ENCODE measurements around the gene FAM234B.
"Not testable (repeated sequence)": the region's sequence is repeated elsewhere in the genome, so short reads cannot be mapped to it uniquely, and the experiment has no call there.

The FAM234B gene

DNA sequence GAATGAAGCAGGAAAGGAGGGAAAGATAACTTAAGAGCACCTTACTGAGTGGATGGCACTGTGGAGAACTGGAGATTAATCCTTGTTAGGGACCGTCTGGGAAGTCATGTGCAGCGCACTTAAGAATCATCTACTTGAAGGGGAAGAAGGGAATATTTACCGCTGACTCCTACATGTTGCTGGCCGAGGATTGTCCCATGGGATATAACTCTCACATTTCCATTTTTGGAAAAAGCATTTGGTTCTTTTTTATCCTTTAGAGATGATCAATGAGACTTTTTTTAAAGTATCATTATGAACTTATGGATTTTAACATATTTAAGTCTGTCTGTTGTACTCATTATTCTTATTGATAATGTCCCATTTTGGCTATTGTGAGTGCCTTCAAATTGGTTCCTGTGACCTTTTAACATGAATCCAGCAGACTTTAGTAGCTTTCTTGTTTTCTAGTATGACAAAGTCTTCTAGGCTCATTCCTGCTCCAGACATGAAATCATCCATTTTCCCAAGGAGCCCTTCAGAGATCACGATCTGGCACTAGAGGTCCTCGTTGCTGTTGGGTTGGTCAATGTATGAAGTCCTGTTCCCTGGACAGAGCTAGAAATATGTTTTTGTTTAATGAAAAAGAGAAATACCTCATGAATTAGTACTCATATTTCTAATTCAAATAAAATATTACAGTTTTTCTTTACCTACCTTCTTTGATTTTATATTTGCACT, 20.2 kb upstream of the FAM234B start:
- DNase-seq = no peak

GRCh38 chr12:13024531-13024916, 19.7 kb upstream of the FAM234B start:
- no peak for DNase-seq

DNA sequence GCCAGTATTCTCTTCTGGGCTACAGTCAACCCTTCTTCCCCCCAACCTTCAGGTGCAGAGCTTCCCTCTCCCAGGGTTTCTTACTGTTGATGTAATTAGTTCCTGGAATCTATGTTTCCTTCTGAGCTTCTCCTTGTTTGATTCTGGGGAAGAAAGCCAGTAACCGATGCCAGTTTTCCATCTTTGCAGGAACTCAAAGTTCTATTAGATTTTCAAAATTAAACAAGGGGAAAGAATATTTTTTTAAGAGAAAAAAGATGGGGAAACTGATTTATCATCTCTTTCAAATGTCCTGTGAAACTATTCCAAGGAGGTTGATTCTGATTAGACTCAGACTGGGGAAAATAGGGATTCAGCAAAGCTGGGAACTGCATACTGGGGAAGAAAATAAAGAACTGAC, 17.9 kb upstream of the FAM234B start:
- no peak for DNase-seq

- no peak for DNase-seq
These were observed 17.1 kb upstream of the FAM234B start for GRCh38 chr12:13027032-13027431.

DNA sequence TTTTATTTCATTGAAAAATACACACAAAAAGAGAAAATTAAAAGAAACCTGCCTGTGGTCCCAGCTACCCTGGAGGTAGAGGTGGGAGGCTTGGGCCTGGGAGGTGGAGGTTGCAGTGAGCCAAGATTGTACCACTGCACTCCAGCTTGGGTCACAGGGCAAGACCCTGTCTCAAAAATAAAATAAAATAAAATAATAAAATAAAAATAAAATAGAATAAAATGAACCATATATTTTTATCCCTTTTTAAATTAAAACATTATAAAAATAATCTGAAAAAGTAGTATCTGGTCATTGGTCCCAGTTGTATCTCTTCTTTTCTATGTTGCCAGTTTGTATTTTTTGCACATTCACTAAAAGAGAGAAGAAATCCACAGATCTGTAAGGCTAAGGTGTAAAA, 16.7 kb upstream of the FAM234B start:
- no peak for DNase-seq

GRCh38 chr12:13028825-13029570, 15.2 kb upstream of the FAM234B start:
- DNase-seq = no peak

DNA sequence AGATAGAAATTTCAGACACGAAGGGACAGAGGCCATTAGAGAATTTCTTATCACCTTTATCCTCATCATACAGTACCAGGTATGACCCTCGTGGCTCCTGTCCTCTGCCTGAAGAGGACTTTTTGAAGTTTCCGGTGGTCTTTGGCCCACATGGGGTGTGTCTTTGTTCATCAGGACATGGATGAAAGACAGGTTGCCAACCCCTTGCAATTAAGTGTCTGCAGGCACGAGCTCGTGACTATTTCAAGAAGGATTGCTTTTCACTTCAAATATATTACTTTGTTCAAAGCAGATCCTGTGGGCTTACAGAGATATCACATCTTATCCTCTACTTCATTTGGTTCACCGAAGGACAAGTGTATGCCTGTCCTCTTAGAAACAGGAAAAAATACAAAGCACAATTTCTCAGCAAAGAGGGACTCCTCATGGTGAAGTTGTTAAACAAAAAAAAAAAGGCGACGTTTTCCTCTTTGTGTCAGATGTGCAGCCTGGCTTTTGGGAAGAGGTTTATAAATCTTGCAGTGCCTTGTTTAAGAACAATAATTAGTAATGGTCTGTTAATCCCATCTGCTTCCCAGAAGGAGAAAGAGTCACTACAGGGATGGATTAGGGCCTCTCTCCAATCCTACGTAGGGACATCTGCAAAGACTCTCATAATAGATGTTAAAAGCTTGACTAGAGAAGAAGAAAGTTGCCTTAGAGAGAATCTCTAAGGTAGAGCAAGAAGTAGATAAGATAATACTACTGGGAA, 13.5 kb upstream of the FAM234B start:
- DNase-seq = no peak

DNA sequence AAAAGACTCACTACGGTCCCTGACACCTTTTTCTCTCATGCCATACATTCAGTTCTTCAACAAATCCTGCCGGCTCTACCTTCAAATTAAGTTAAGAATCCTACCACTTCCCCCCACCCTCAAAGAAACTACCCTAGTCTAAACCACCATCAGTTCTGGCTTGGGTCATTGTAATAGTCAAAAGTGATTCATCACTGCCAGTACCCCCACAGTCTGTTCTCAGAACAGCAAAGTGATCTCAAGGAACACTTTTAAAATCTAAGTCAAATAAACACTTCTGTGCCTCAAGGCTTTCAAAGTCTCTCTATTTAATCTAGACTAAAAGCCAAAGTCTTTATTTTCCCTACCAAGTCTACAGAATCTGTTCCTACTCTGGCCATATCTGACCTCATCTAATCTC, 12.0 kb upstream of the FAM234B start:
- DNase-seq = no peak

GRCh38 chr12:13033476-13033875, 10.7 kb upstream of the FAM234B start:
- no peak for DNase-seq

DNA sequence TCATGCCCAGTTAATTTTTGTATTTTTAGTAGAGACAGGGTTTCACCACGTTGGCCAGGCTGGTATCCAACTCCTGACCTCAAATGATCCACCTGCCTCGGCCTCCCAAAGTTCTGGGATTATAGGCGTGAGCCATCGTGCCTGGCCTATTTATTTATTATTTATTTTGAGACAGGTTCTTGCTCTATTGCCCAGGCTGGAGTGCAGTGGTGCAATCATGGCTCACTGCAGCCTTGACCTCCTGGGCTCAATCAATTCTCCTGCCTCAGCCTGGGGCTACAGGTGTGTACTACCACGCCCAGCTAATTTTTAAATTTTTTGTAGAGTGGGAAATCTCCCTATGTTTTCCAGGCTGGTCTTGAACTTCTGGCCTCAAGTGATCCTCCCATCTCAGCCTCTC, 8.8 kb upstream of the FAM234B start:
- DNase-seq = not testable (repeated sequence)

DNA sequence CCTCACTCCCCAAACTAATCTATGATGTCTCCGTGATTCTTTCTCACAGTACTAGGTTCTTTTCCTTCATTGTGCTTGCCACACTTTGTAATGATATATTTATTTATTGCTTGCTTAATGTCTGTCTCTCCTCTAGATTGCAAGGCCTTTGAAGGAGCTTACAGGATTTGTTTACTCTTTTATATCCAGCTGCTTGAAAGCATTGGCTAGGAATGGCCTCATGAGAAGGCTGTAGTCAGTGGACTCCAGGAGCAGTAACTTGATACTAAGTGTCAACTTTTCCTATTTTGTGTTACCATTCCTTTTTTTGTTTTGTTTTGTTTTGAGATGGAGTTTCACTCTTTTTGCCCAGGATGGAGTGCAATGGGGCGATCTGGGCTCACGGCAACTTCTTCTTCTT, 7.3 kb upstream of the FAM234B start:
- no peak for DNase-seq

GRCh38 chr12:13038491-13039161, 5.6 kb upstream of the FAM234B start:
- DNase-seq = no peak

DNA sequence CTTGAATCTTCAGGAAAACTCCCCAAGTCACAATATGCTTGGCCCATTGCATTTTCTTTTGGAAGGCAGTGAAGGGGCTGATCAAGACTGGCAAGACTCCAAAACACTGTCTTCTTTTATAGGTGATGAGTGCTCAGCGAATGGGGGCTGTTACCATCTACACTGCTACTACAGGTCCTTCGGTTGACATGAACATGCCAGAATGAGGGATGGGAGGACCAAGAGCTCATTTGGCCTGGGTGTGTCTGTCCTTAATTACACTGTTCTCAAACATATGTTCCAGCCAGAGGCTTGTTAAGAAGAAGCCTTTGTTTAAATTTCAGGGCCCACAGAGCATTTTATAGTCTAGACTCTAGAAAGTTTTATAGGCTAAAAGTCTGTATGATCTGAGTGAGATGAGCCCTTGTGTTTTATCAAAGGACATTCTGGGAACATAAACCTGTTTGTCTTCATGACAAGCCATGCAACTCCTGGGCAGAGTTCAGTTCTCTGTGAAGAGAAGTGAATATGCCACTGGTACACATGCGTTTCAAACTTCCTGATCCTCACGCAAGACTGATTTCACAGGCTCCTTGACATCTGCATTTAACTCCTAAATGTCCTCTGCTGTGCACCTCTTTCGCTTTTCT, 4.7 kb upstream of the FAM234B start:
- DNase-seq = no peak

DNA sequence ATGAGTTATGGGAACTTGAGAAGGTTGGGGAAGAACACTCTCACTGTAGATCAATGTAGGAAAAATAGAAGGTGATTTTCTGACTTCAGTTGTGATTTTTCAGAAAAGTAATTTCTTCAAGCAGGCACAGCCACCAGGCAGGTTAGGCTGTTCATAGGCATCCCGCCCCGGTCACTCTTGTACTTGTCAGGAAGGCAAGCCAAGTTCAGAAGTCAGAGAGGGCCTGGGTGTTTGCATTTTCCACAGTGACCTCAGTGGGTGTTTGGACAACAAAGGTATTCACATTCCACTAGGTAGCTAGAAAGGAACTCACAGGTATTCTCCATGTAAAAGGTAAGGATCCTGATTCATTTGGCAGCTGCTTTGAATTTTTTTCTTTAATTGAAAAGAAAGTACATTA, 3.0 kb upstream of the FAM234B start:
- no peak for DNase-seq

DNA sequence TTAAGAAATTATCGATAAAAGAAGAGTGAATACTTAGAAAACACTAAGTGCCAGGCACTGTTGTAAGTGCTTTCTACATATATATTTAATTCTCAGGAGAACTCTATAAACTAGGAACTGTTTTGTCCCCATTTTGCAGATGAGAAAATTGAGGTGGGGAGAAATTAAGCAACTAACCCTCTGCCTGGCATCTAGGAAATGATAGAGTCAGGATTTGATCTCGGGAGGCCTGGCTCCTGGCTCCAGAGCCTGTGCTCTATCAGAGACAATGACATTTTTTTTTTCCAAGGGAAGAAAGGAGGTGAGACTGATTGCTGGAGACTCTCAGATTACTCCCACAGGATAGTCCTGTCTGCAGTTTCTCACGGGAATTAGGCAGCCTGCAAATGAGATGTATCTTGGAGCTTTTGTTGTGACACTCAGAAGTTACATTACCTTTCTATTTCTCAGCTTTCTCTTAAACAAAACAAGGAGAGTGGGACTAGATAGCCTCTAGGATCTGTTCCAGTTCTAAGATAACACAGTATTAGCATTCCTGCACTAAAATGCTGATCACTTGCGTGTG, 1.4 kb upstream of the FAM234B start:
- DNase-seq = no peak

DNA sequence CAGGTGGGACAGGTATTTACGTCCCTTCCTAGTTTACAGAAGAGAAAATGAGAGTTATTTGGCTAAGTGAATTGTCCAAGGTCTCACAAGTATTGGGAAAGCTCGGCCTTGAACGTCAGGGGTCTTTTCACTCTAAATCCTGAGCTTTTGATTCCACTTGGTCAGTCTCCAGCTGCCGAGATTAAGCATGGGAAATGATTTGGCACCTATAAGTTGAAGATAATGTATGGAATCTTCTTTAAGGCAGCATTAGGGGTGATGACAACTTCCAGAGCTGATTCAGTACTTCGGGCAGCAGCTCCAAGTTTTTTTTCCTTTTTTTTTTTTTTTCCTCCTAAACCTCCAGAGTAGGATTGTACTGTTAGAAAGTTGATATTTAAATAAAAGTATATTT, 722 bp downstream of the FAM234B start:
- DNase-seq = no peak

DNA sequence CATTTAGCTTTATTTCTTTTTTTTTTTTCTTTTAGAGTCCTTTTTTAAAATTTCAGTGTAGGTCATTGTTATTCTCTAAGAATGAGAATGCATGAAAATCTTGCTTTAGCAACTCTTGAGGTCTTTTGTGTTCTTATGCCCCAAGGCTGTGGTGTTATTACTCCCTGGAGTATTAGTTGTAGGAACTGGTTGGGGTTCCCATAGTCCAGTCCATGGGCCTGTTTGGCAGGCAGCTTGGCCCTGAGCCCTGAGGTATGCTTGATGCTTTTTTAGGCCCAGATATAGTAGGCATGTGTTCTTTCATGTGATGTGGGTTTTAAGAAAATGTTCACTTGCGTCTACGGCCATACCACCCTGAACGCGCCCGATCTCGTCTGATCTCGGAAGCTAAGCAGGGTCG, 1.6 kb downstream of the FAM234B start:
- no peak for DNase-seq

DNA sequence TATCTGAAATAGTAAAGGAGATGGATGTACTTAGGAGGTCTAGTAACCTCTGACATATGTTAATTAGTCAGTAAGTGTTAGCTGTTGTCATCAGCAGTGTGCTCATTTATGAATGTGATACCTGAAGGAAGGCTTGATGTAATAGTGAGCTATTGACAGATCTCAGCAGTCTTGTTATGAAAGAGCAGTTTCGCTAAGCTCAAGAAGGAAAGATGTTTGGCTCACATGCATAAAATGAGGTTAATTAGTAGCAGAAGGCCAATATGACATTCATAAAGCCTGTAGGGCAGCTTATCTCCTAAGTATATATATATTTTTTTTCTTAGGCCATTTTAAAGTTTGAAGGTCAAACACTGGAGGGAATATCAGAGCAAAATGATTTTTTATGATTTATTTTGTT, 2.8 kb downstream of the FAM234B start:
- DNase-seq = no peak

DNA sequence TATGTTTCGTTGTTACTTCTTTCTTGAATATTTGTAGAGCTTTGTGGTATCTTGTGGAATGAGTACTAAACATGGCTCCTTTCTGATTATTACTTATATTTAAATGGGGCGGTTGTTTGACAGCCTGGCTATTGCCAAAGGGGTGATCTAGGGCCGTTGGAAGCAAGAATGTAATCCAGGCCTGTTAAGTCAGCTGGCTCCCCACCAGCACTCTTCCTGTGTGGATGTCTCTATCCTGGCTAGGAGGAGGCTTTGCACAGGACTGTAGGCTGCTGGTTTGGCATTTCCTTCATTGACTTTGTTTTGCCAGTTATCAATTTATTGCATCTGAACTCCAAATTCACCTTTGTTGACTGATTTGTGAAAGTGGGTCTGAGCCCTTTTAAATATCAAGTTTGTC, 5.6 kb downstream of the FAM234B start:
- no peak for DNase-seq

DNA sequence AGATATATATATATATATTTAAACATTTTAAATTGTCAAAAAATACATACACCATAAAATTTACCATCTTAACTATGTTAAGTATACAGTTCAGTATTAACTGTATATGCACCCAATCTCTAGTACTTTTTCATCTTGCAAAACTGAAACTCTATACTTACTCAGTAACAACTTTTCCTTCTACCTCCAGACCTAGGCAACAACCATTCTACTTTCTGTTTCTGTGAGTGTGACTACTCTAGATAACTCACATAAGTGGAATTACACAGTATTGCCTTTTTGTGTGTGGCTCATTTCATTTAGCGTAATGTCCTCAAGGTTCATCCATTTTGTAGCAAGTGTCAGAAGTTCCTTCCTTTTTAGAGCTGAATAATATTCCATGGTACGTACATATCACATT, 8.2 kb downstream of the FAM234B start:
- no peak for DNase-seq

GRCh38 chr12:13053617-13054016, 9.4 kb downstream of the FAM234B start:
- not testable (repeated sequence) for DNase-seq

- DNase-seq = no peak
These were observed 16.4 kb downstream of the FAM234B start for GRCh38 chr12:13060581-13060980.

GRCh38 chr12:13061377-13061776, 17.2 kb downstream of the FAM234B start:
- no peak for DNase-seq
